ENCODE measurements around the gene GALNT9. TPM values are rescaled to one million over a fixed set of nuclear protein-coding genes. Genes with fewer than 3 reads are reported as not detected.
"Not testable (repeated sequence)": the region's sequence is repeated elsewhere in the genome, so short reads cannot be mapped to it uniquely, and the experiment has no call there.

GALNT9 gene
- total RNA-seq, 1 experiment from 2014 or later, result 0.44 TPM

GRCh38 chr12:132243596-132244310, 85.6 kb downstream of the GALNT9 start:
- ATAC-seq (no peak), DNase-seq (no peak)
- Histone ChIP-seq H3K4me2 (ENCODE audit: low read length) (no peak overlapping the region), H3K79me2 (ENCODE audit: low read length) (no peaks in the 10 kb centered on the region), H3K27me3 (ENCODE audit: low read length) (0 out of 2 replicates have a peak, but pooled peaks cover 3% of the 10 kb centered on the region), H3K9me3 (ENCODE audit: low read length) (no peaks in the 10 kb centered on the region), H3K9ac (ENCODE audit: low read length) (no peak overlapping the region), H2AFZ (ENCODE audit: low read length) (no peak overlapping the region), H3K27ac (ENCODE audit: low read length) (no peak overlapping the region), H3K4me3 (ENCODE audit: low read length) (no peak overlapping the region), H3K36me3 (ENCODE audit: low read depth, low read length) (no peaks in the 10 kb centered on the region), H3K4me1 (ENCODE audit: insufficient read depth, low read length) (no peaks in the 10 kb centered on the region), H3K9me2 (replicated peaks; ENCODE audit: low read length) (no peaks in the 10 kb centered on the region), H4K20me1 (ENCODE audit: low read length) (no peaks in the 10 kb centered on the region), H3F3A (ENCODE audit: low read length, unreplicated experiment) (no peaks in the 10 kb centered on the region)
- POLR2A ChIA-PET (ENCODE audit: unreplicated experiment), result no interaction called here
- no peak for TF ChIP-seq EZH2 (IDR thresholded peaks at IDR 0.05; ENCODE audit: low read length, unreplicated experiment)
- TF ChIP-seq CTCF (conservative IDR thresholded peaks at IDR 0.05; ENCODE audit: low read depth, low read length), result no peak
- no peak for TF ChIP-seq EZH2phosphoT487 (IDR thresholded peaks at IDR 0.05; ENCODE audit: borderline replicate concordance, low read length)
- CTCF ChIA-PET, result no interaction called here
- BruUV-seq (replicated peaks), result no TSS peak
- intact Hi-C loops (cut with micrococcal nuclease), result no loop called here

- H3K4me1 ChIP-seq (ENCODE audit: insufficient read depth, low read length); H3K9ac ChIP-seq (ENCODE audit: low read length); H3K36me3 ChIP-seq (ENCODE audit: low read depth, low read length); H3K9me3 ChIP-seq (ENCODE audit: low read length); H3K79me2 ChIP-seq (ENCODE audit: low read length); ATAC-seq; H4K20me1 ChIP-seq (ENCODE audit: low read length); DNase-seq; H3K9me2 ChIP-seq (replicated peaks; ENCODE audit: low read length); H2AFZ ChIP-seq (ENCODE audit: low read length); H3K27me3 ChIP-seq (ENCODE audit: low read length); intact Hi-C loops (cut with micrococcal nuclease); POLR2A ChIA-PET (ENCODE audit: unreplicated experiment); H3K27ac ChIP-seq (ENCODE audit: low read length); H3F3A ChIP-seq (ENCODE audit: low read length, unreplicated experiment); BruUV-seq (replicated peaks); H3K4me2 ChIP-seq (ENCODE audit: low read length); H3K4me3 ChIP-seq (ENCODE audit: low read length); CTCF ChIA-PET: not testable (repeated sequence)
Measured at GRCh38 chr12:132243171-132243570, 86.2 kb downstream of the GALNT9 start.

DNA sequence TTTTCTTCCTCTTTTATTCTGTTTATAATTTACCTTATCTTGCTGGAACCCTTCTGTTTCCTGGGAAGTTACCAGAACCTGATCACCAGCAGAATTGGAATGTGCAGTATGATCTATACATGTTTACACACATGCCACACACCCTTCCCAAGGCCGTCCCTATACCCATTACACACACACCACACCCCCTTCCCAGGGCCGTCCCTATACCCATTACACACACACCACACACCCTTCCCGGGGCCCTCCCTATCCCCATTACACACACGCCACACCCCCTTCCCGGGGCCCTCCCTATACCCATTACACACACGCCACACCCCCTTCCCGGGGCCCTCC, 88.8 kb downstream of the GALNT9 start:
- H3K4me3 ChIP-seq (ENCODE audit: low read length); H3F3A ChIP-seq (ENCODE audit: low read length, unreplicated experiment); H3K9me3 ChIP-seq (ENCODE audit: low read length); H3K9ac ChIP-seq (ENCODE audit: low read length); H3K79me2 ChIP-seq (ENCODE audit: low read length); H3K27me3 ChIP-seq (ENCODE audit: low read length); BruUV-seq (replicated peaks); H3K4me1 ChIP-seq (ENCODE audit: insufficient read depth, low read length); intact Hi-C loops (cut with micrococcal nuclease); H3K9me2 ChIP-seq (replicated peaks; ENCODE audit: low read length); DNase-seq; H4K20me1 ChIP-seq (ENCODE audit: low read length); POLR2A ChIA-PET (ENCODE audit: unreplicated experiment); H3K27ac ChIP-seq (ENCODE audit: low read length); CTCF ChIA-PET; H3K36me3 ChIP-seq (ENCODE audit: low read depth, low read length): not testable (repeated sequence)
- H2AFZ ChIP-seq (ENCODE audit: low read length), result peak overlapping the region; percentile 48
- peak; percentile 21; the same call in 1 of the 2 replicates for ATAC-seq
- H3K4me2 ChIP-seq (ENCODE audit: low read length), result peak overlapping the region; percentile 58
